C4-2B (cell line): Measurements from ENCODE around the gene CYSRT1.

Experiments
- H3K27ac ChIP-seq: fragments of 450-650 bp; 2 replicates; pipeline ENCODE4 v1.5.1; 2017
- ZFX ChIP-seq: fragments of 450-650 bp; IDR thresholded peaks from 2 replicates; pipeline ENCODE4 v1.6.1; 2017
- TF ChIP-seq, protein P1 (sequence below): fragments of 450-650 bp; conservative IDR thresholded peaks from 2 replicates; pipeline ENCODE4 v1.5.1; 2017; ENCODE audit warnings: mild to moderate bottlenecking

Gene CYSRT1

GRCh38 chr9:137227054-137227852, 2.3 kb downstream of the CYSRT1 start, which contains the start of gene RNF224:
TSS of gene RNF224 (plus strand) at chr9:137227502. CDS start at chr9:137228336, 834 bp downstream.
- peak within 1 kb of the TSS; percentile 90 for H3K27ac ChIP-seq
- no peak for TF ChIP-seq ZFX
- TF ChIP-seq, protein P1, sequence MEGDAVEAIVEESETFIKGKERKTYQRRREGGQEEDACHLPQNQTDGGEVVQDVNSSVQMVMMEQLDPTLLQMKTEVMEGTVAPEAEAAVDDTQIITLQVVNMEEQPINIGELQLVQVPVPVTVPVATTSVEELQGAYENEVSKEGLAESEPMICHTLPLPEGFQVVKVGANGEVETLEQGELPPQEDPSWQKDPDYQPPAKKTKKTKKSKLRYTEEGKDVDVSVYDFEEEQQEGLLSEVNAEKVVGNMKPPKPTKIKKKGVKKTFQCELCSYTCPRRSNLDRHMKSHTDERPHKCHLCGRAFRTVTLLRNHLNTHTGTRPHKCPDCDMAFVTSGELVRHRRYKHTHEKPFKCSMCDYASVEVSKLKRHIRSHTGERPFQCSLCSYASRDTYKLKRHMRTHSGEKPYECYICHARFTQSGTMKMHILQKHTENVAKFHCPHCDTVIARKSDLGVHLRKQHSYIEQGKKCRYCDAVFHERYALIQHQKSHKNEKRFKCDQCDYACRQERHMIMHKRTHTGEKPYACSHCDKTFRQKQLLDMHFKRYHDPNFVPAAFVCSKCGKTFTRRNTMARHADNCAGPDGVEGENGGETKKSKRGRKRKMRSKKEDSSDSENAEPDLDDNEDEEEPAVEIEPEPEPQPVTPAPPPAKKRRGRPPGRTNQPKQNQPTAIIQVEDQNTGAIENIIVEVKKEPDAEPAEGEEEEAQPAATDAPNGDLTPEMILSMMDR: peak; percentile 93

DNA sequence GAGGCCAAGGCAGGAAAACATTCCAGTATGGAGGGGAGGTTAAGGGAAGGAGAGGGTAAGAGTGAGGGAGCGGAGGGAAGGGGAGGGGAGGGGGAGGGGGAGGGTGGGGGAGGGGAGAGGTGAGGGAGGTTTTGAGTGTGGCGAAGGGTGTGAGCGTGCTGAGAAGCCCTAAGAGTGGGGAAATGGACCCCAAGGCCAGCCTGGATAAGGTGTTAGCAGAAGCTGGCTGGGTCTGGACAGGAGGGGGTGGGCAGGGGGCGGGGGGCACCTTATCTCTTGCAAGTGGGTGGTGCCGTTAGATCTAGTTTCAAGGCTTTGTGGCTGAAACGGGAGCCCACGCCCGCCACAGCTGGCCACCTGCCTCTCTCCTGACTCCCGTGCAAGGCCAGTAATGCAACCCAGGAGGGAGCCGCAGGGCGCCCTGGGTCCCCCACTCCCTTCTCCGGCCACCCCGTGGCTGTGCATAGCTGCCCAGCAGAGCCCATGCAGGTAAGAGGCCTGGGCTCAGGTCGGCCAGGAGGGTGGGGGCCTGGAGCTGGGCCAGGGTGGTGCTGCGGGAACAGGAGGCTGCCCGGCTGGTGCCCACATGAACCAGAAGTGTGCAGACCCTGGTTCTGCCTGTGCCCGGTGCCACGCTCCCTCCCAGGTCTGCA, 3.0 kb downstream of the CYSRT1 start:
- H3K27ac ChIP-seq: peak overlapping the region; percentile 90
- TF ChIP-seq, protein P1: no peak; the same call in none of the 2 replicates
- TF ChIP-seq ZFX: no peak

DNA sequence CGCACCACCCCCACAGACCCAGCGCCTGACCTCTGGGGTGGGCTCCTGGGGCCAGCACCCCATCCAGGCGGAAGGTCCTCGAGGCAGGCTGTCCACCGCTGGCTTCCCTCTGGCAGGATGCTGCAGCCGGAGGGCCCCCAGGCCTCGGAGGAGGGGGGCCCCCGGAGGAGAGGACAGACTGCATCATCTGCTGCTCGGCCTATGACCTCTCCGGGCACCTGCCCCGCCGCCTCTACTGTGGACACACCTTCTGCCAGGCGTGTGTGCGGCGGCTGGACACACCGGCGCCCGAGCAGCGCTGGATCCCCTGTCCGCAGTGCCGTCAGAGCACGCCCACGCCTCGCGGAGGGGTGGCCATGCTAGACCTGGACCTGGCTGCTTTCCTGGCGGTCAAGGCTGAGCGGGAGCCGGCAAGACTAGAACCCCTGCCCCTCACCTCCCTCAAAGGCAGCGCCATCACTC, 3.6 kb downstream of the CYSRT1 start:
- TF ChIP-seq, protein P1: no peak
- TF ChIP-seq ZFX: no peak
- H3K27ac ChIP-seq: peak overlapping the region; percentile 90

DNA sequence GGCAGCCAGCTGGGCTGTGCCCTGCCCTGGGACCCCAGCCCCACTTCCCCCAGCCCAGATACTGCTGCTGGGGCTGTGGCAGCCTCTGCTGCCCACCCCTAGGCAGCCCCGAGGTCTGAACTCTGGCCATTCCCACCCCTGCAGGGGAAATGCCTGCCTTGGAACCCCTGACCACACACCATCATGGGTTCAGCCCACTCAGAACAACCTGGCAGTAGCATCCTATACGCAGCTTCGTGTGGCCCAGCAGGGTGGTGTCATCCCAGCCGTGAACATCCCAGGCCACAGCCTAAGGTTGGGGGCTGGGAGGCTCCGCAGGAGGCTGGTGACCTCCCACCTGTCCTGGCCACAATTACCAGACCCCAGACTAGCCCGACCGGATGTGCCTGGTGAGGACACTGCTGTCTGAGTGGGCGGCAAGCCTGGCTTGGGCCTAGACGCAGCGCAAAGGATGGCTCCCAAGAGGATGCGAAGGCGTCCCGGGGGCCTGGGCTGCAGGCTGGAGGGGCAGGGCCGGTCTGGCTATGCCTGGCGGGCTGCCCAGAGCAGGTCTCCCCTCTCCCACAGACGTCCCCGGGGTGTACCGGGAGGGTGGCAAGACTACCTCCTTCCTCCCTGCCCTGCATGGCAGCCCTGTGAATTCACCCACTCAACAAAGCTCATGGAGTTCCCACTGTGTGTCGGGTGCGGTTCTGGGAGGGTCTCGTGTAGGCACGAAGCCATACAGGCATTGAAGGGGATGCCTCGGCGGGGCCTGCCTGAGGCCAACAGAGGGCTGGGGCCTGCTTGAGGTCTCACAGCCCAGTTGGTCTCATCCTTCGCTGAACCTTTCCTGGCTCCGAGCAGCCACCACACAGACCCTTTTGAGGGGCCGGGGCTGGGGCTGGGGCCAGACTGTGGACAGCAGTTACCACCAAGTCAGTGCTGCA, 4.3 kb downstream of the CYSRT1 start:
- peak overlapping the region; percentile 90; the same call in 1 of the 2 replicates for H3K27ac ChIP-seq
- no peak for TF ChIP-seq ZFX
- TF ChIP-seq, protein P1: no peak

DNA sequence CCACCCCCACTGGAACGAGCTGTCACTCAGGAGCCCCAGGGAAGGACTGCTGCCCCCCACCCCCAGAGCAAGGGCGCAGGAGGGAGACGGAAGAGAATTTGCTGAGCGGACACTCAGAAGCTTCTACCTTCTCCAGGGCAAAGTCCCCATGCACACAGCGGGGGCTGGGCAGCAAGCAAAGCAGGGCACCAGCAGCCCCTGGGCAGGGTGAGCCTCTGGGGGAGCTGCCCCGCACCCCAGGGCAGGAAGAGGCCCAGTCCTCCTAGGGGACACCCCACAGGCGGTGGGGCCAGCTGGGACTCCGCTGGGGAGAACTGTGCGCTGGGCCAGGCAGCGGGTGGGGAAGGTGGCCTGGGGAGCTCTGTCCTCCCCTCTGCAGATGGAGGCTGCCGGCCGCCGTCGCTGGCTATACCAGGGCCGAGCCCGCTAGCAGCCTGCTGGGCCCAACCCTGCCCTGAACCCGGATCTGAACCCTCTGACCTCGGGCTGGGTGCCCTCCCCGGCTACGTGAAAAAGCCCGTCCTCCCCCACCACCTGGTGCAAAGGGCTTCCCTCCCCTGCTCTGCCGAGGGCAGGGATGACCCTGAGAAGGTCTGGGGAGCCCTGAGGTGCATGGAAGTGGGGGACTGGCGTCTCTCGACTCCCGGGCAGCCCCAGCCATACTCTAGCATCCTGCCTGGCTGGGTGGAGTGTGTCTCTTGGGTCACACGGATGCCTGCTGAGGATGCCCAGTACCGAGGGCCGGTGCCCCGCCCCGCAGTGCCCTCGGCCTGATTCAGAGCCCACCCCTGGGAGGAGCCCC, 5.1 kb downstream of the CYSRT1 start:
- H3K27ac ChIP-seq: no peak overlapping the region; the same call in 1 of the 2 replicates
- TF ChIP-seq, protein P1: no peak
- TF ChIP-seq ZFX: no peak

DNA sequence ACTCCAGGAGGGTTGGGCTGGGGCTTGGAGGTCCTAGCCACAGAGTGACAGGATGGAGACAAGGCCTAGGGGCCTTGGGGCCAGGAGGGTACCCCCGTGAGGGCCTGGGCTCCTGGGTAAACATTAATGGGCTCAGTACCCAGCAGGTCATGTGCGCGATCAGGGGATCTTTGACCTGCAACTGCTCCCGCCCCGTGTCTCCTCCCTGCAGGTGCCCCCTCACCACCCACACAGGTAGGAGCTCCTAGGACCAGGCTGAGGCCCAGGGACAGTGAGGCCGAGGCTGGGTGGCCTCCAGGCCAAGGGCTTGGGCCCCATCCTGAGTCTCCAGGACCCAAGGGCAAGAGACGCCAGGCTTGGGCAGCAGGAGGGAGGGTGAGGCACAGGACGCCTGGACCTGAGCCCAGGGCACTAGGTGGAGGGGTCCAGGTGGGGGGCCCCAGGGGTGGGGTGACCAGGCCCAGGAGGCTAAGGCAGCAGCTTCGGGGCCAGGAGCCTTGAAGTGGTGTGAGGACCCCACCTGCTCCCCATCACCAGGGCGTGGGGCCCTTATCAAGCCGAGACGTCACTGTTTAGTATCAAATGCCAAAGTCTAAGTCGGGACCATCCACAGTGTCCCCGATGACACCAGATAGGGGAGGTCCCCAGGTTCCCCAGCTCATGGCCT, 5.9 kb downstream of the CYSRT1 start, which contains the start of gene SLC34A3:
SLC34A3 (plus strand) TSS at position 197 of the 667 bp plus-strand sequence. CDS start 802 bp downstream, outside the sequence.
- TF ChIP-seq, protein P1: no peak
- no peak for TF ChIP-seq ZFX
- peak within 1 kb of the TSS; percentile 64; the same call in 1 of the 2 replicates for H3K27ac ChIP-seq
